Fibroblast of villous mesenchyme (primary cell): ENCODE results near the gene TMEM54. TPM values are rescaled to one million over a fixed set of nuclear protein-coding genes. Genes with fewer than 3 reads are reported as not detected.

ENCODE experiments used
- DNase-seq: peaks from one replicate; pipeline ENCODE4 v3.0.0-alpha.2; 2010; ENCODE audit warnings: low read depth
- H3K4me3 ChIP-seq: 2 replicates; pipeline ENCODE4 v1.5.1; 2011; ENCODE audit warnings: low read depth, mild to moderate bottlenecking, low read length
- CTCF ChIP-seq: IDR thresholded peaks from 2 replicates; pipeline ENCODE4 v1.5.1; 2012; ENCODE audit warnings: low read depth, mild to moderate bottlenecking, low read length; ENCODE audit not compliant: insufficient read depth
- total RNA-seq: library from RNA; depleted of rRNA; stranded (reverse); fragments of >200 nt; gene quantifications from 2 replicates; pipeline ENCODE4 v1.2.3, GENCODE V29; 2012

TMEM54 gene
- total RNA-seq, 1 donor: 9.9 TPM

- H3K4me3 ChIP-seq: no peak overlapping the region
- DNase-seq: no peak
- TF ChIP-seq CTCF: no peak
These were observed 19.6 kb upstream of the TMEM54 start for GRCh38 chr1:32920833-32921232.

GRCh38 chr1:32919811-32920733, 18.9 kb upstream of the TMEM54 start:
- DNase-seq: peak; percentile 51
- TF ChIP-seq CTCF: no peak
- no peak overlapping the region for H3K4me3 ChIP-seq

- no peak for DNase-seq
- no peak for TF ChIP-seq CTCF
- no peak overlapping the region for H3K4me3 ChIP-seq
These were observed 17.0 kb upstream of the TMEM54 start for GRCh38 chr1:32918179-32918578.

- no peak for DNase-seq
- TF ChIP-seq CTCF: no peak
- no peak overlapping the region for H3K4me3 ChIP-seq
These were observed 16.3 kb upstream of the TMEM54 start for GRCh38 chr1:32917521-32917920.

- no peak for TF ChIP-seq CTCF
- DNase-seq: no peak
These were observed 14.8 kb upstream of the TMEM54 start for GRCh38 chr1:32915766-32916706.

GRCh38 chr1:32910319-32910718, 9.1 kb upstream of the TMEM54 start:
- H3K4me3 ChIP-seq: no peak overlapping the region
- DNase-seq: no peak
- TF ChIP-seq CTCF: no peak

More at GRCh38 chr1:32915766-32916706, 14.8 kb upstream of the TMEM54 start:
- H3K4me3 ChIP-seq: no peak overlapping the region
